Mucosa of rectum (tissue), 2 donors: Measurements from ENCODE around the gene TRMT2B.

Experiments used
- H3K27ac ChIP-seq, 2 donors: one replicate each; pipeline ENCODE4 v1.7.0; 2013; ENCODE audit warnings: inconsistent platforms in 2 of 2, low read depth in 2 of 2, low read length in 2 of 2
- H3K27me3 ChIP-seq, 2 donors: one replicate each; pipeline ENCODE4 v1.7.0; 2013; ENCODE audit warnings: low read length in 2 of 2; ENCODE audit not compliant: control insufficient read depth in 2 of 2, insufficient read depth in 2 of 2
- H3K36me3 ChIP-seq, 2 donors: one replicate each; pipeline ENCODE4 v1.7.0; 2013; ENCODE audit warnings: low read length in 2 of 2; ENCODE audit not compliant: control insufficient read depth in 2 of 2, insufficient read depth in 2 of 2
- H3K4me1 ChIP-seq, 2 donors: one replicate each; pipeline ENCODE4 v1.7.0; 2013; ENCODE audit warnings: low read length in 2 of 2, mild to moderate bottlenecking in 1 of 2; ENCODE audit not compliant: control insufficient read depth in 2 of 2, insufficient read depth in 2 of 2
- H3K4me3 ChIP-seq, 2 donors: one replicate each; pipeline ENCODE4 v1.7.0; 2013; ENCODE audit warnings: low read length in 2 of 2
- H3K9ac ChIP-seq, 2 donors: one replicate each; pipeline ENCODE4 v1.7.0; 2013; ENCODE audit warnings: low read length in 2 of 2, low read depth in 1 of 2, mild to moderate bottlenecking in 1 of 2
- H3K9me3 ChIP-seq, 2 donors: one replicate each; pipeline ENCODE4 v1.7.0; 2013; ENCODE audit warnings: low read length in 2 of 2; ENCODE audit not compliant: control insufficient read depth in 2 of 2
- donor health status: healthy.
- donor health status: Normal muscosa, but diverticular disease.

The TRMT2B gene, protein sequence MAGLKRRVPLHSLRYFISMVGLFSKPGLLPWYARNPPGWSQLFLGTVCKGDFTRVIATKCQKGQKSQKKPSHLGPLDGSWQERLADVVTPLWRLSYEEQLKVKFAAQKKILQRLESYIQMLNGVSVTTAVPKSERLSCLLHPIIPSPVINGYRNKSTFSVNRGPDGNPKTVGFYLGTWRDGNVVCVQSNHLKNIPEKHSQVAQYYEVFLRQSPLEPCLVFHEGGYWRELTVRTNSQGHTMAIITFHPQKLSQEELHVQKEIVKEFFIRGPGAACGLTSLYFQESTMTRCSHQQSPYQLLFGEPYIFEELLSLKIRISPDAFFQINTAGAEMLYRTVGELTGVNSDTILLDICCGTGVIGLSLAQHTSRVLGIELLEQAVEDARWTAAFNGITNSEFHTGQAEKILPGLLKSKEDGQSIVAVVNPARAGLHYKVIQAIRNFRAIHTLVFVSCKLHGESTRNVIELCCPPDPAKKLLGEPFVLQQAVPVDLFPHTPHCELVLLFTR

DNA sequence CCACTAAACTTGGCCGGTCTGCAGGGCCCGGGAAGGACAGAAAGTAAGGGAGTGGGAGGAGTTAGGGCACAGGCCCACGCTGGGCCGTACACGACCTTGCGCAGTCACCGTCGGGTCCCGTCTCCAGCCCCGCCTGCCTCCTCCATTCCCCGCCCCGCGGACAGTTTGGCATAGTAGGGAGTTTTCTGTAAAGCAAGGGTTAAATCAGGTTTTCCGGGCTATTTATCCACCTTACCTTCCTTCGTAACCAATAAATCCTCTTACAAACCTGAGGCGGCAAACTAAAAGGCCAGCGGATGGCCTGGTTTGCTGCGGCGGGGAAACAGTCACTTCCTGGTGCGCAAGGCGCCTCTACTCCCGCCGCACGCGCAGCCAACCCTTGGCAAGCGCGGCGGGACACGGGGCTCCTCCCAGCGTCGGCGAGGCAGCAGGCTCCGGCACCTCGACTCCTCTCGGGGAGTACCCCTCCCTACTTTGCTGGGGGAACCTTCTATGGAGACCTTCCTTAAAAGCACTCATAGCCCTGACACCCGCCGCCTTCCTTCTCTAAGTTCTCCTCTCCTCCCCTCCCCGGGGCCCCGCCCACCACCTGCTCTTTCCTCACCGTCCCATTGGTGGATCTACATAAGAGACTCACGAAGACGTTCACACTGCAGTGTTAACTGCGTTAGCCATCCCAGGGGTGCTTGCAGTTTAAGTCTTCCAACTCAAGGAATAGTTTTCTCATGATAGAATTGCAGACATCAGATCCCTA lies at the start of gene TRMT2B:
TRMT2B (minus strand) TSS at position 563 of the 754 bp plus-strand sequence. CDS start 9,822 bp downstream, outside the sequence.
- peak within 1 kb of the TSS; percentile 74 to 91 for H3K9ac ChIP-seq
- peak within 1 kb of the TSS; percentile 79 to 87 for H3K4me3 ChIP-seq
- no peaks in the 10 kb centered on the region for H3K36me3 ChIP-seq
- peak within 1 kb of the TSS; percentile 86 to 91 for H3K27ac ChIP-seq
- no peaks in the 10 kb centered on the region for H3K27me3 ChIP-seq
- peaks cover 0 to 3% of the 10 kb centered on the region in 2 donors for H3K4me1 ChIP-seq
- no peaks in the 10 kb centered on the region for H3K9me3 ChIP-seq

DNA sequence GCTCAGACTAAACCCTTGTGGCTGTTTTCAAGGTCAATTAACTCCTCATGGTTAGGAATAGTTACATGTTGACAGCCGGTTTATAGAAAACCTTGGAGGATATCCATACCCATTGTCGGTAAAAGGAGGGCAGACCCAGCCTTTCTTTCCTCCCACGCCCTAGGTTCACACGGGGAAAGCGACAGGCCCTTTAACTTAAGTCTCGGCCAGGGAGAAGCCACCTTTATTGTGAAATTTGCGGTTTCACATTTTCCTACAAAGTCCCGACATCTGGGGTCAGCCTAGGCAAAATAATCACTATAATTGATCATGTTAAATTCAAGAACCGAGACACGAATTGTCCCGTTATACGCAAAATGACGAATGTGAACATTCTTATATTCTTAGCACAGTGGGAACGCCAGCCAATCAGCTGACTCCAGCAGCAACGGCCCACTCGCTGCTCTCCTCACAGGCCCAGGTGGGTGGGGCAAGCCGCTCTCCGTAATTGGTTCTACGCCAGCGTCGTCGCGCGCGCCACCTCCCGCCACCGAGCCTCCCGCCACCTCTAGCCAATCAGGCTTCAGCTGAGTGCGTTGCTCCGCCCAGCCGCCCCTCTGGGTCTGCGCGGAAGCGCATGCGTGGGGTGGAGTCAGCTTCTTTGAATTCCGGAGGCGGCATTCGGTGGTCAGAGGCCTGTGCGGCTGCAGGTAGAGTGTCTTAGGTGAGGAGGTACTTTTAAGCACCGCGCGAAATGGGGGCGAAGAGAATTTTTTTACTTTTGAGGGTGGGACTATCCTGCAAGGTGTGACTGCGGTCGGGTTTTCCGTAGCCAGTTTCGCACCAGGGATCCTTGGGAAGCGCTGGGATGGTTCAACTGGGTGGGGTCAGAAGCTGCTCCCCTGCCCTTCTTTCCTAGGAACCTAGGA lies 45.9 kb upstream of the TRMT2B start, which contains the start of gene CENPI:
CENPI (plus strand) TSS at position 659 of the 908 bp plus-strand sequence. CDS start 2,867 bp downstream, outside the sequence.
- Histone ChIP-seq H3K27me3 (peaks cover 0 to 3% of the 10 kb centered on the region in 2 donors), H3K9me3 (no peaks in the 10 kb centered on the region), H3K4me3 (peak within 1 kb of the TSS; percentile 67 to 83), H3K9ac (peak within 1 kb of the TSS; percentile 54 to 71), H3K4me1 (no peaks in the 10 kb centered on the region), H3K27ac (peak within 1 kb of the TSS; percentile 46 to 65), H3K36me3 (no peaks in the 10 kb centered on the region)

DNA sequence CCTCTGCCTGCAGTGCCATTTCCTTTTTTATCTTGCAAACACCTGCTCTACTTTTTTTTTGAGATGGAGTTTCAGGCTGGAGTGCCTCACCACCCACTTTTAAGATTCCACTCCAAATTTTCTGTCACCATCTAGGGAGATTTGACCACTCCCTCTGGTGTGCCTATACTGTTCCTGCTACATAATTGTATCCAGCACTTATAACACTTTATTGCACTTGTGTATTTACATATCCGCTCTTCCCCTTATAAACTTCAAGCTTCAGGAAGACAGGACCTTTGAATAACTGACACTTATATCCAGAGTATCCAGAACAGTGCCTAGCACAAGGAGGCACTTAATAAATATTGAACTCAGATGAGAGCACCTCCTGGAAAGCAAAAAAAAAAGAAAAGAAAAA lies 39.9 kb upstream of the TRMT2B start:
- H3K4me1 ChIP-seq = no peaks in the 10 kb centered on the region
- no peak overlapping the region for H3K4me3 ChIP-seq
- H3K27ac ChIP-seq = no peak overlapping the region
- no peaks in the 10 kb centered on the region for H3K9me3 ChIP-seq
- H3K36me3 ChIP-seq = no peaks in the 10 kb centered on the region
- H3K27me3 ChIP-seq = peaks cover 3% of the 10 kb centered on the region in 2 donors
- no peak overlapping the region for H3K9ac ChIP-seq

DNA sequence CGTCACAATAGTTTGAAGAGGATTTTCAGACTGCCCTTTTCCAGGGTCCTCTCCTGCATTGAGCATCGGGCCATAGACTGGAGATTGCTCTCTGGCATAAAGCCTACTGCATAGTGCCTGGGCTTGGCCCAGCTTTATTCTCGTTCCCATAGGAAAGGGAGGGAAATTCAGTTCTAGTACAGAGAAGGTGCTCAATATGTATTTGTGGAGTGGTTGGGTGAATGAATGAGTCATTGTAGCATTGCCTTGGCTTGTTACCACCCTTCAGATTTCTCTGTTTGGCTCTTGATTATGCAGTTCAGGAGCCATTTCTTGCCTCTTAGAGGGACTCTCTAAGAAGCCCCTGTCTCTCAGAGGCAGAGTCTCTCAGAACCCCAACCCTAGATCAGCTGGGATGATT lies 29.3 kb upstream of the TRMT2B start:
- Histone ChIP-seq H3K9ac (no peak overlapping the region), H3K4me3 (no peak overlapping the region), H3K36me3 (no peaks in the 10 kb centered on the region), H3K4me1 (no peaks in the 10 kb centered on the region), H3K27ac (no peak overlapping the region), H3K27me3 (no peaks in the 10 kb centered on the region), H3K9me3 (no peaks in the 10 kb centered on the region)

DNA sequence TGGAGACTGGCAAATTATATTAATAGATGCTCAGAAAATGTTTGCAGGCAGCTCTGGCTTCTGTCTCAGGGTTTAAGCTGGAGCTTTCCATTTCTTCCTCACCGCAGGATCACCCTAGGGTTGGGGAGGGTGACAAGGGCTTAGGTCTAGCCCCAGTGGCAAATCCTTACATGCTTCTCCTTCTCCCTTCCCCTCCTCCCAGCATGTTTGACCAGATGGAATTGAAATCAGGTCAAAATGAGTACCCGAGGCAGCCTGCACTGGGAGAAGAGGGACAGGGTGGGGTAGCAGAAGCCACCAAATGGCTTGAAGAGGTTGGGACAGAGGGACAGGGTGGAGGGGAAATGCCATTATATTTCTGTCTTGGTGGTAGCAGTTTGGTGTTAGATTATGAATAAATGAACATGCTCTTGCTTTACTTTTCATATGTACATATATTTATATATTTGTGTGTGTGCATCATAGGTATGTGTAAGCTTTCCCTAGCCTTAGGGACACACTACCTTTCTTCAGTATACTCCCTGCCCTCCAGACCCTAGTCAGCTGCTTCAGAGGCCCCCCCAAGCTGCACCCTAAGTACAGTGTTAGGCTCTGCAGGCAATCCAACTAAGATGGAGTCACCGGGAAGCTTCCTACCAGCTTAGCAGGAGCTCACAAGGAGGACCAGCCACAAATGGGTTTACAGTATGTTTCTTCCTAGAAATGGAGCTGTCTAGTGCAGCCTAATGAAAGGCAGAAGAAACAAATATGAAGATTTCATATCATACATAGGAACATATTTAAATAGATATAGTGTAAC lies 28.6 kb upstream of the TRMT2B start:
- Histone ChIP-seq H3K9ac (no peak overlapping the region), H3K4me3 (peak overlapping the region in 1 of 2 donors; percentile 67), H3K27me3 (no peaks in the 10 kb centered on the region), H3K9me3 (no peaks in the 10 kb centered on the region), H3K27ac (no peak overlapping the region), H3K36me3 (no peaks in the 10 kb centered on the region), H3K4me1 (no peaks in the 10 kb centered on the region)

DNA sequence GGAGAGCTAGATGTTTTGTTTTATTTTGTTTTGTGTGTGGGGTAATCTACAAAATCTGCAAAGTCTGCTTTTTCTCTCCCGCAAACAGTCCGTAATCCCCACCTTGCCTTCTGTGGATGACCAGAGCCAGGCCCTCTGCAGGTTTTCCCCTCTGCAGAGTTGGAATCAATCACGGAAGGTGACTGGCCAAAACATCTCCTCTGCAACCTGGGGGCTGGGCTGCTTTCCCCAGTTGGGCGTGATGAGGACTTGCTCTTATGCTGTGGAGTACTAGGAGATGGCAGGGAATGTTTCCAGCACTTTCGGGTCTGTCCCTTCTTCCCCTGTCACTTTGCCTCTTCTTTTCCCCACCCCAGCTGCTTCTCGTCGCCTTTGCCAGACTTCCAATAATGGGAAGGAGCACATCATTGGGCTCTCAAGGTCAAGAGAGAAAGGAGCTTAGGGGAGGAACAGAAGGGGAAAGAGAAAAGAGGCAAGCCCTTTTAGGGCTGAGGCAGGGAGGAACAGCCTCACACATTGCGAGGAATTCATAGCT lies 27.9 kb upstream of the TRMT2B start:
- Histone ChIP-seq H3K27me3 (no peaks in the 10 kb centered on the region), H3K4me3 (peak overlapping the region; percentile 58 to 67), H3K9ac (no peak overlapping the region)

DNA sequence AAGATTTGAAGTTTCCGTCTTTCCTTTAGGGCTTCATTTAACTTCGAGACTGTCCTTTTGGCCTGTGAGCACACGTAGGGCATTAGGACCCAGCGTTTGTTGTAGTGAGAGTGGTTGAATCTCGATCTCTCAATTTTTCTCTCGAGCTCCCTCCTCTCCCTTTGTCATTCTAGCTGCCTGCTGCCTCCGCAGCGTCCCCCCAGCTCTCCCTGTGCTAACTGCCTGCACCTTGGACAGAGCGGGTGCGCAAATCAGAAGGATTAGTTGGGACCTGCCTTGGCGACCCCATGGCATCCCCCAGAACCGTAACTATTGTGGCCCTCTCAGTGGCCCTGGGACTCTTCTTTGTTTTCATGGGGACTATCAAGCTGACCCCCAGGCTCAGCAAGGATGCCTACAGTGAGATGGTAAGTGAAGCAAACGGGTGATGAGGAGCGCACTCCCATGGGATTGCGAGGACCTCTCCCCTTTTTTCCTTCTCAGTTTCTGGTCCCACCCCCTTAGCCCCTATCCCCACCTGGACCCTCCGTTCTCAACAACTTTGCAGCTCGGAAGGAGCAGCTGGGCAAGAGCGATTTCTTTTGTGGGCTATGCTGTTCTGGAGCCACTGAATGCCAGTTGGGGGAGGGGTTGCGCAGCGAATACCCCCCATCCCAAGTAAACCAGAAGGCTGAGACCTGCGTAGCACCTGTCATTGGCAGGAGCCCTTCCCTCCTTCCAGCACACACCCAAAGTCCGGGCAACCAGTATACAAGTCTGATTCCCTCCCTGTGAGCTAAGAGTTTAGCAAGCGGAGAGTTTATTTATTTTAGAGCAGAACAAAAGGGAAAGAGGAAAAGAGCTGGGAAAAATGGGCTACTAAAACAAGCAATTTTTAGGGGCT lies 27.0 kb upstream of the TRMT2B start, which contains the start of gene TMEM35A:
TMEM35A (plus strand) TSS at position 164 of the 883 bp plus-strand sequence; CDS start at position 288, 124 bp downstream.
- H3K4me3 ChIP-seq = peak within 1 kb of the TSS; percentile 58 to 67
- no peaks in the 10 kb centered on the region for H3K4me1 ChIP-seq
- no peaks in the 10 kb centered on the region for H3K36me3 ChIP-seq
- H3K27me3 ChIP-seq = no peaks in the 10 kb centered on the region
- H3K27ac ChIP-seq = peak within 1 kb of the TSS in 1 of 2 donors; percentile 12
- peak within 1 kb of the TSS in 1 of 2 donors; percentile 29 for H3K9ac ChIP-seq
- H3K9me3 ChIP-seq = no peaks in the 10 kb centered on the region

More for the DNA sequence above, 27.9 kb upstream of the TRMT2B start:
- no peaks in the 10 kb centered on the region for H3K4me1 ChIP-seq
- no peaks in the 10 kb centered on the region for H3K36me3 ChIP-seq
- H3K9me3 ChIP-seq = no peaks in the 10 kb centered on the region
- H3K27ac ChIP-seq = no peak overlapping the region

DNA sequence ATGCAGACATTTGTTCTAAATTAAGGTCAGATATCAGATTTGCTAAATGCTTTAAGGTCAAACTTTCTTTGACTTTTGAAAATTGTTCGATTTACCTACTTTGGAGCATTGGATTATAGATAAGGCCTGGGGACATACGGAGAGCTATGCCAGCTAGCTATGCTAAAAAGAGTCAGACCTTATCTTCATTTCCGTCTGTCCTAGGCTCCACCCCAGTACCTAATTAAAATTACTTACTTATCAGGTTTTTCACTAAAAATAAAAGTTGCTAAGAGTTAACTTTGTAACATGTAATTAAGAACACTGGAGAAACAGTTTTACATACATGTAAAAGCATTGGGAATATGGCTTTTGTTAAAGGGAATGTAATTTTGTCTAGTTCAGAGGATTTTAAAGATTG lies 19.7 kb upstream of the TRMT2B start:
- H3K9ac ChIP-seq = no peak overlapping the region
- no peaks in the 10 kb centered on the region for H3K9me3 ChIP-seq
- H3K4me3 ChIP-seq = no peak overlapping the region
- H3K4me1 ChIP-seq = no peaks in the 10 kb centered on the region
- no peaks in the 10 kb centered on the region for H3K27me3 ChIP-seq
- H3K27ac ChIP-seq = no peak overlapping the region
- H3K36me3 ChIP-seq = no peaks in the 10 kb centered on the region
